ENCODE results near the gene CHRDL2. TPM values are rescaled to one million over a fixed set of nuclear protein-coding genes. Genes with fewer than 3 reads are reported as not detected.

The CHRDL2 gene
- total RNA-seq, 1 experiment from 2014 or later = 0.37 TPM

- Mint-ChIP-seq H3K4me3 (no peak overlapping the region), H3K36me3 (no peaks in the 10 kb centered on the region), H3K4me1 (peaks cover 11% of the 10 kb centered on the region), H3K9me3 (no peaks in the 10 kb centered on the region), H3K27me3 (ENCODE audit: low read depth) (no peaks in the 10 kb centered on the region), H3K27ac (peak overlapping the region; percentile 26; the same call in 1 of the 2 replicates)
- DNase-seq (ENCODE audit: low spot score) (no peak), ATAC-seq (peak; percentile 58)
- ChIA-PET POLR2A (interaction anchor here (0.5 to 1.4 kb wide), 2 partner anchors 10 to 14 kb away, joined by 3 to 4 read pairs; no protein-coding TSS in a partner anchor), CTCF (interaction anchor here (0.7 to 2.3 kb wide), 11 partner anchors 9 to 389 kb away, joined by 3 to 43 read pairs (median 6); partner anchors contain the start of gene RNF169)
- TF ChIP-seq SP1 (CRISPR knock-in tag; conservative IDR thresholded peaks at IDR 0.05) = no peak
- no peak for TF ChIP-seq NFYB (CRISPR knock-in tag; conservative IDR thresholded peaks at IDR 0.05; ENCODE audit: low read depth)
- no peak for TF ChIP-seq ZMAT4 (CRISPR knock-in tag; IDR thresholded peaks at IDR 0.05)
- TF ChIP-seq TEAD1 (CRISPR knock-in tag; IDR thresholded peaks at IDR 0.05) = no peak
- TF ChIP-seq NR3C1 (CRISPR knock-in tag; conservative IDR thresholded peaks at IDR 0.05; ENCODE audit: low read depth) = no peak
- no peak for TF ChIP-seq CREB1 (CRISPR knock-in tag; IDR thresholded peaks at IDR 0.05)
- TF ChIP-seq TP53 (CRISPR knock-in tag; IDR thresholded peaks at IDR 0.05) = no peak
- TF ChIP-seq AFF4 (CRISPR knock-in tag; IDR thresholded peaks at IDR 0.05; ENCODE audit: borderline replicate concordance) = no peak
- TF ChIP-seq ZNF263 (CRISPR knock-in tag; IDR thresholded peaks at IDR 0.05; ENCODE audit: low read depth) = no peak
- no peak for TF ChIP-seq ATF1 (CRISPR knock-in tag; IDR thresholded peaks at IDR 0.05)
- no peak for TF ChIP-seq ARID4B (CRISPR knock-in tag; IDR thresholded peaks at IDR 0.05; ENCODE audit: borderline replicate concordance)
- no peak for TF ChIP-seq ERG (CRISPR knock-in tag; IDR thresholded peaks at IDR 0.05)
- no peak for TF ChIP-seq ATF6 (CRISPR knock-in tag; IDR thresholded peaks at IDR 0.05)
- no peak for TF ChIP-seq ATF3 (CRISPR knock-in tag; conservative IDR thresholded peaks at IDR 0.05)
- no peak for TF ChIP-seq GTF2I (CRISPR knock-in tag; conservative IDR thresholded peaks at IDR 0.05)
- no peak for TF ChIP-seq ZNF138 (CRISPR knock-in tag; conservative IDR thresholded peaks at IDR 0.05)
- no peak for TF ChIP-seq KAT7 (CRISPR knock-in tag; IDR thresholded peaks at IDR 0.05; ENCODE audit: borderline replicate concordance)
- no peak for TF ChIP-seq ZNF671 (CRISPR knock-in tag; IDR thresholded peaks at IDR 0.05)
- no peak for TF ChIP-seq EMX1 (CRISPR knock-in tag; IDR thresholded peaks at IDR 0.05)
- no peak for TF ChIP-seq CBFB (CRISPR knock-in tag; IDR thresholded peaks at IDR 0.05; ENCODE audit: low read depth)
Measured at GRCh38 chr11:74710281-74710938, 20.8 kb downstream of the CHRDL2 start.

Data from WTC11 (cell line).